22Rv1 (cell line): ENCODE results near the gene POLN.
"Not testable (repeated sequence)": the region's sequence is repeated elsewhere in the genome, so short reads cannot be mapped to it uniquely, and the experiment has no call there.

Source experiments
- H3K27ac ChIP-seq: fragments of 450-650 bp; 2 replicates; pipeline ENCODE4 v1.5.1; 2017
- CTCF ChIP-seq: fragments of 450-650 bp; IDR thresholded peaks from 2 replicates; pipeline ENCODE4 v1.5.1; 2017; ENCODE audit warnings: mild to moderate bottlenecking
- ZFX ChIP-seq: fragments of 450-650 bp; IDR thresholded peaks from 2 replicates; pipeline ENCODE4 v1.6.1; 2017; ENCODE audit warnings: antibody characterized with exemption, borderline replicate concordance

The POLN gene

GRCh38 chr4:2174061-2174460, 67.9 kb downstream of the POLN start:
- no peak for TF ChIP-seq CTCF
- TF ChIP-seq ZFX, result no peak
- no peak overlapping the region for H3K27ac ChIP-seq

DNA sequence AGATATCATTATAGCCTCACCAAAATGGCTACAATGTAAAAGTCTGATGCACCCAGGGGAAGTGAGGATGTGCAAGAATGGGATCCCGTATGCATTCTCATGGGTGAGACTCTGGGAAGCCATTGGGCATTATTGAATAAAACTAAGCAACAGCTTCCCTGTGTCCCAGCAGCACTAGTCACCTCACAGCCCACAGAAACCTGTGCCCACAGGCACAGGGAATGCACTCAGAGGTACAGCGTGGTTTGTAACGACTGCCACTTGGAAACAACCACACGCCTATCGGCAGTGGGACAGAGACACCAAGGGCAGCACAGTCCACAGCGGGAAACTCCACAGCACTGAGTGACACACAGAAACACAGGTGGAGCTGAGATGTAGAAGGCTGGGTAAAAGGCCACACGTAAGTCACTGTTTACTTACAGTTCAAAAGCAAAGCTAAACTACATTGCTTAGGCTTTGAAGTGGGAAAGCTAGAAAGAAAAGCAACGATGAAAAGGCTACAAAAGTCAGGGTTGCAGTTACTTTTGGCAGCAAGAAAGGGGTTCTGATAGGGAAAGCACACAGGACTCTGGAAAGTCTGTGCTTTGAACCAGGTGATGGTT, 69.2 kb downstream of the POLN start:
- H3K27ac ChIP-seq, result no peak overlapping the region
- TF ChIP-seq ZFX, result no peak
- no peak for TF ChIP-seq CTCF

DNA sequence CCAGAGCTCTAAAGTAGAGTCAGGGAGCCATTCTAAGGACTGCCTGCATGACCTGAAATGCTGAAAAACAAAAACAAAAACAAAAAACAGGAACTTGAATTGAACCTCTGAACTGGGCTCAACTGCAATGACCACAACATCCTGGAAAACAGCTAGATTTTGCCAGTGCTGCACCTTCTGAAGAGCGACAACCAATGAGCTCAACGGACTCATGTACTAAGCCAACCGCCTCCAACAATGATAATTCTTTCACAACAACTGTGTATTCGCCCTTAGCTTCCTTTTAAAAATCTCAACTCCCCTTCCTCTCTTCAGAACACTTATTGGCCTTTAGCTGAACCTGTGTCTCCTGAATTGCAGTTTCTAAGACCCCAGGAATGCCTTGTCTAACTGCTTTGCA, 69.8 kb downstream of the POLN start:
- H3K27ac ChIP-seq, result no peak overlapping the region
- TF ChIP-seq CTCF (no peak), ZFX (no peak)

DNA sequence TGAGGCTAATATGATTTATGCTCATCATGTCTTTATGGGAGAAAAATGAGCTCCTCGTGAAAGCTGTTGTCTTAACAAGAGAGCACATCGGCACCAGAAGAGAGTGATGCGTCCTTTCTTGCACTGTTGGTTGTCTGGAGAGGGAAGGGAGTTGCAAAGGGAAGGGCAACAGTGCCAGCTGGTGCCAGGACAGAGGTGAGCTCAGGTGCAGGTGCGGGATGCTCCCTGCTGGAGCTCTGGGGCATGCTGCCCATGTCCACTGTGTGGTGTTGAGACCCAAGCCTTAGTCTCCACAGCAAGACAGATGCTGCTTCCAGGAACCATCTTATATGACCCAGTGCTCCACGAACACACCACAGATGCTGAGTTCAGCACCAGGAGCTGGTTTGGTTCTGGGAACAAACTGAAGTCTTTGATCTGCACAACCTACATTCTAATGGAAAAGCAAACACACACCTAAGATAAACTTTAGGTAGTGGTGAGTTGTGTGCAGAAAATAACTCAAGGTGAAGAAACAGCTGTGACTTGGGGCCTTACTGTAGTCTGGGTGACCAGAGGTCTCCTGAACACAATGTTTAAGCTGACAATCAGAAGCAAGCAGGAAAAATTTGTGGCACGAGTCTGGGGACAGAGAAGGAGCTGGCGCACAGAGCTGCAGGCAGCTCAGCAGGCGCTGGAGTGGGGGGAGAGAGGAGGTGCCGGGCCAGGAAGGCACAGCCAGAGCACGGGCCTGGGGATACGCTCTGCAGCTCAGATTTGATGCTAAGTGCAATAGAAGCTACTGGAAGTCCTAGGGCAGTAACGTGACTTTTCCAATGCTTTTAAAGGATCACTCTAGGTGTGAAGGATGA, 73.2 kb downstream of the POLN start:
- TF ChIP-seq ZFX (no peak), CTCF (no peak)
- H3K27ac ChIP-seq, result no peak overlapping the region

GRCh38 chr4:2166253-2166652, 75.7 kb downstream of the POLN start:
- TF ChIP-seq ZFX (no peak), CTCF (no peak)
- H3K27ac ChIP-seq, result no peak overlapping the region

DNA sequence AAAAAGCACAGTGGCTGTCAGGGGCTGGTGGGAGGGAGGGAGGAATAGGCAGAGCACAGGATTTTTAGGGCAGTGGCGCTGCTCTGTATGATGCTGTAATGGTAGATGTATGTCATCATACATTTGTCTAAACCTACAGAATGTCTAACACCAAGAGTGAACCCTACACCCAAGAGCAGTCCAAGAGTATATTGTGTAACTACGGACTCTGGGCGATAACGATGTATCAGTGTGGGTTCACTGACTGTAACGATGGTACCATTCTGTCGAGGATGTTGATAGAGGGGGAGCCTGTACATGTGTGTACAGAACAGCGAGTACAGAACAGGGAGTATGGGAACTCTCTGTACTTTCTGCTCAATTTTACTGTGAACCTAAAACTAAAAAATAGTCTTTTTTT, 76.5 kb downstream of the POLN start:
- TF ChIP-seq ZFX (no peak), CTCF (no peak)
- H3K27ac ChIP-seq, result no peak overlapping the region

GRCh38 chr4:2163311-2163821, 78.6 kb downstream of the POLN start:
- no peak overlapping the region for H3K27ac ChIP-seq
- TF ChIP-seq CTCF (no peak), ZFX (no peak)

GRCh38 chr4:2161092-2161703, 80.7 kb downstream of the POLN start:
- not testable (repeated sequence) for H3K27ac ChIP-seq
